C1 segment of cervical spinal cord (tissue), 14 donors: Measurements from ENCODE around the gene CECR2.

Source experiments
- DNase-seq, 14 donors: peaks; one replicate each; lab custom pipeline; 2025; lab: John Stamatoyannopoulos, UW

The CECR2 gene

GRCh38 chr22:17369439-17370025, at the start of gene CECR2:
CECR2 (plus strand) TSS chr22:17369460; CDS start chr22:17369784, 324 bp downstream.
- DNase-seq, result peak in 8 of 14 donors; percentile 24 to 74 (median 54)

- no peak for DNase-seq
Observed at GRCh38 chr22:17319546-17319945, 49.7 kb upstream of the CECR2 start.

- DNase-seq, result no peak
Observed at GRCh38 chr22:17322511-17322910, 46.7 kb upstream of the CECR2 start.

GRCh38 chr22:17331690-17332089, 37.6 kb upstream of the CECR2 start:
- DNase-seq, result no peak

- DNase-seq, result no peak
Observed at GRCh38 chr22:17332109-17332800, 37.0 kb upstream of the CECR2 start.

- DNase-seq, result no peak
Observed at GRCh38 chr22:17334059-17334458, 35.2 kb upstream of the CECR2 start.

GRCh38 chr22:17334983-17335382, 34.3 kb upstream of the CECR2 start:
- DNase-seq, result no peak

GRCh38 chr22:17336061-17336460, 33.2 kb upstream of the CECR2 start:
- no peak for DNase-seq

GRCh38 chr22:17337639-17338038, 31.6 kb upstream of the CECR2 start:
- no peak for DNase-seq

GRCh38 chr22:17339095-17339693, 30.1 kb upstream of the CECR2 start:
- no peak for DNase-seq

GRCh38 chr22:17342361-17342760, 26.9 kb upstream of the CECR2 start:
- DNase-seq, result no peak

- no peak for DNase-seq
Observed at GRCh38 chr22:17343766-17344165, 25.5 kb upstream of the CECR2 start.

GRCh38 chr22:17346578-17346977, 22.7 kb upstream of the CECR2 start:
- no peak for DNase-seq

- DNase-seq, result no peak
Observed at GRCh38 chr22:17347724-17348123, 21.5 kb upstream of the CECR2 start.

- DNase-seq, result no peak
Observed at GRCh38 chr22:17348464-17349103, 20.7 kb upstream of the CECR2 start.

GRCh38 chr22:17349172-17349571, 20.1 kb upstream of the CECR2 start:
- DNase-seq, result no peak

GRCh38 chr22:17350292-17350691, 19.0 kb upstream of the CECR2 start:
- no peak for DNase-seq

GRCh38 chr22:17352798-17353197, 16.5 kb upstream of the CECR2 start:
- no peak for DNase-seq

- DNase-seq, result no peak
Observed at GRCh38 chr22:17357688-17358087, 11.6 kb upstream of the CECR2 start.

GRCh38 chr22:17358415-17358814, 10.8 kb upstream of the CECR2 start:
- DNase-seq, result no peak

- no peak for DNase-seq
Observed at GRCh38 chr22:17359501-17359900, 9.8 kb upstream of the CECR2 start.

GRCh38 chr22:17366329-17366728, 2.9 kb upstream of the CECR2 start:
- DNase-seq, result no peak

GRCh38 chr22:17366830-17367229, 2.4 kb upstream of the CECR2 start:
- peak in 8 of 14 donors; percentile 6 to 59 (median 22) for DNase-seq
